NCI-H2227 treated with DMSO at 0.1 percent for 48 hours (cell line): ENCODE results near the gene NANOG.
"Not testable (repeated sequence)": the region's sequence is repeated elsewhere in the genome, so short reads cannot be mapped to it uniquely, and the experiment has no call there.

Source experiments
- DNase-seq: peaks from one replicate; lab custom pipeline; 2025; lab: John Stamatoyannopoulos, UW

Gene NANOG

DNA sequence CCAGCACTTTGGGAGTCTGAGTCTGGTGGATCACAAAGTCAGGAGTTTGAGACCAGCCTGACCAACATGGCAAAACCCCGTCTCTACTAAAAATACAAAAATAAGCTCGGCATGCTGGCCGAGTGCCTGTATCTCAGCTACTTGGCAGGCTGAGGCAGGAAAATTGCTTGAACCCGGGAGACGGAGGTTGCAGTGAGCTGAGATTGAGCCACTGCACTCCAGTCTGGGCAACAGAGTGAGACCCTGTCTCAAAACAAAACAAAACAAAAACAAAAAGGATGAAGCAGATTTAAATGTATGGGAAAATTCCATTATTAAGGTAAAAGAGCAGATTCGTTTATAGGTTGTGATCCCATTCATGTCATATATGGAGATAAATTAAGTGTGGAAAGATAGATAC lies 17.1 kb downstream of the NANOG start:
- not testable (repeated sequence) for DNase-seq

DNA sequence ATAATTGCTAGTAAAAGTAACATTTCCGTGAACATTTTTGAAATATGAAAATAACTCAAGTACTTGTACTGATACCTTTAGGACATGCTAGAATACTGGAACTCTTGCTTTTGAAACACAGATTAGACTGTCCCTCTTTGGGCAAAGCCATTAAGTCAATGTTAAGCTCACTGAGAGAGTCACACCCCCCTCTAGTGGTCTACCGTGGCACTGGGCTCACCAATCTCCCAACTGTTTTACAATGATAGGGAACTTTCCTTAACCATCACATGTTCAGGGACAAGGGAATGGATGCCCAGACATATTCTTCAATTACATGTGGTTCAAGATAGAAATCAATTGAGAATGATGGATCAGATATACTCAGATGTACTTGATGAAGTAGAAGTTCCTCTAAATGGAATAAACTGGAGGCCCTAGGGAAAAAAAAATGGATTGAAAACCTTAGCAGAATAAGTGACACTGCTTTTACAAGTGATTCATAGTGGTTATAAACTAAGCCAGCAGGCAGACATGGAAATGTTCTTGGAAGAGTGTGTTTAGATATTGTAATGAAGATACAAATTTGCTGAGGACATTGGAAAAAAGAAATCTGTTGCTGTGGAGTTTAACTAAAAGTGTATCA lies 17.8 kb downstream of the NANOG start:
- peak; percentile 40 for DNase-seq

DNA sequence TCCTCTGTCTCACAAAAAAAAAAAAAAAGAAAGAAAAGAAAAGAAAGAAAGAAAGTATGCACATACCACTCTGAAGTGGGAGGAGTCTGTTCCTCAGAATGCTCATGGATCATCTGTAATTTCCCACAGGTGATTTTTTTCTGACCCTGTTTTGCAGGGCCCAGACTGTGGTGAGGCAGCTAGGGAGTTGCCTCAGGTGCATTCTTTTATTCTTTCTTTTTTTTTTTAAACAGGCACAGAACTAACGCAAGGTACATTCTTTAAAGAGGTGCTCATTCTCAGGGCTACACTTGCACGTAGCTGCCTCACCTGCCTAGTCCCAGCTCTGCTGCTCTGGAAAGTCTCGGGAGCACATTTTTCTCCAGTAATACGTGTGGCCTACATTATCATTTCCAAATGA lies 36.6 kb downstream of the NANOG start:
- not testable (repeated sequence) for DNase-seq

DNA sequence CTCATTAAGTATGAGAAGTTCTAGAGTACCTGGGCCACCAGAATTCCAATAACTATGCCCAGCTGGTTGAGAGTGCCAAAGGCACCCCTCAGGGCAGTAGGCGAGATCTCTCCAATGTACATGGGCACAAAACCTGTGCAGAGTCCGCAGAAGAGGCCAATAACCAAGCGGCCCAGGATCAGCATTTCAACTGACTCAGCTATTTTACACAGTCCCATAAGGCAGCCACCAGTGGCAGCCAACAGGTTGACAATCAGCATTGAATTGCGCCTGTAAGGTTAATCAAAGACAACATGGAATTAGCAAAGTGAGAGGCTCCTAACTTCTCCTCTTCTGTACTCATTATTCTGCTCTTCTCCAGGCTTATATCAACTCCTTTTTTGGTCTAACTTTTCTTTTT lies 40.5 kb downstream of the NANOG start:
- not testable (repeated sequence) for DNase-seq

DNA sequence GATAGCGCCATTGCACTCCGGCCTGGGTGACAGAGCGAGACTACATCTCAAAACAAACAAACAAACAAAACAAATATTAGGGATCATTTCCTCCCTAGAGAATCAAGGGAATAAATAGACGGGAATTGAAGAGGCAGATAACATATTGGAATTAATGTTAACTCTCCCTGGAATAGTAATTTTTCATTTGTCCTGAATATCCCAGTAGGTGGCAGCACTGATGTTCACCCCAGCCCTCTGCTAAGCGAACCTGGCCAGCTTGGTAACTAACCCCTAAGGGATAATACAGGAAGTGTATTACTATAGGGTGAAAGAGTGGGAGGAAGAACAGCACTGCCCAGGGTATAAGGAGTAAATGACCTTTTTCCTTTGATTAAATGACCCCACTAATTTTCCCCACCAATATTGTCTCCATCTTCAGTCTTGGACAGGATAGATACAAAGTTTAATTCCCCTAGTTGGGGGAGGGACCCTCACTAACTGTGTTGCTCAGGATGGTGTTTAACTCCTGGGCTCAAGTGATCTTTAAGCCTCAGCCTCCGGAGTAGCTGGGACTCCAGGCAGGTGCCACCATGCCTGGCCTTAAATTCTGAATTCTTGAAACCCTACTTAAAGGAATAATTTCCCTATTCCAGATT lies 43.0 kb downstream of the NANOG start:
- no peak for DNase-seq

DNA sequence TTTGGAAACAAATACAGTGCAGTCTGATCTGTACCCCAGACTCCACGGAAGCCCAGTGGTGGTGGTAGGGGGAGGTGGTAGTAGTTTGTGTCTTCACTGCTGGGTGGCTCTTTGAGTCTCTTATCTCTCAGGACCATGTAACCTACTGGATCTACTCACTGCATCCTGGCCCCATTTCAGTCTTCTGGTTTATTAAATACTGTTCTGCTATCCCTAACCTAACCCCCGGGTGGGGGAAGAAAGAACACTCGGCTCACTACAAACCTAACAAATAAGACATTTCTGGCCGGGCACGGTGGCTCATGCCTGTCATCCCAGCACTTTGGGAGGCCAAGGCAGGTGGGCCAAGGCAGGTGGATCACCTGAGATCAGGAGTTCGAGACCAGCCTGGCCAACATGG lies 44.0 kb downstream of the NANOG start:
- DNase-seq: not testable (repeated sequence)

DNA sequence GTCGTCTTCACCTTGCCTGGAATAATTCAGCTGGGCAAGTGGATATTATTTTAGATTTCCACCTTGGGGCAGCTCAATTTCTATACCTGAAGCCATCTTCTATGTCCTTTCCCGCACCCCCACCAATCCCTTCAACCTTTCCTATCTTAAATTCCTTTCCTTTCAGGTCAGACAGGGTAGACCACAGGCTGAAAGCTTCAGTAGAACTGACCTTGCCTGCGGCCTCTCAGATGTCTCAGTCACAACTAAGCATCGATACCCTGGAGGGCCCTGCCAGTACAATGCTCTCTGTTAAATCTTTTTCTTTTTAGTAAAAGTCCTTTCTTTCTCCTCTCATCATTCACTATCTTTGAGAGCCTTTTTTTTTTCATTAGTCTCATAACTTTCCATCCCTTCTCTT lies 44.6 kb downstream of the NANOG start:
- no peak for DNase-seq

DNA sequence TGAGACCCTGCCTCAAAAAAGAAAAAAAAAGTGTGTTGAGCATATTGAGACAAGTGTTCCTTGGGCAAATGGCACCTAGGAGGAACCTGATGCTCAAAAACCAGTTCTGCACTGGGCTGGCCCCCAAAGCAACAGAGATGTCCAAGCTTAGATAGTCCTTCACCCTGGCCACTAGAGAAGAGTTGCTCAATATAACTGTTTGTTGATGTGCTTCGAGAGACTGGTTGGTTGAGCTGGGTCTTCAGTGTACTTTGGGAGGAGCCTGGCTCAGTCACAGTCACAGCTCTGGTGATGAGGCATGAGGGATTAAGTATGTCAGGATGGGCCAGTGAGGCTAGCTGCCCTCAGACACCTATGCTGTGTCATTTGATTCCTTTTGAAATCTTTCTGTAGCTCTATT lies 45.5 kb downstream of the NANOG start:
- DNase-seq: no peak

DNA sequence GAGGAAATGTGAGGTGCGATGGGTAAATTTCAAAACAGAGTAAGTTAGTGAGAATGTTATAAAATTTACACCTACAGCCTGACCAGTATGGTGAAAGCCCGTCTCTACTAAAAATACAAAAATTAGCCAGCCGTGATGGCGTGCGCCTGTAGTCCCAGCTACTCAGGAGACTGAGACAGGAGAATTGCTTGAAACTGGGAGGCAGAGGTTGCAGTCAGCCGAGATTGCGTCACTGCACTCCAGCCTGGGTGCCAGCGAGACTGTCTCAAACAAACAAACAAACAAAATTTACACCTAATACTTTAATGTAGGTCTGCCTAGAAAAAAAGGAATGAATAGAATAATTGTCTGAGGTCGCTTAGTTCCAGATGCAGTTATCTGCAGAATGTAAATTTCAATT lies 45.9 kb downstream of the NANOG start:
- DNase-seq: no peak

DNA sequence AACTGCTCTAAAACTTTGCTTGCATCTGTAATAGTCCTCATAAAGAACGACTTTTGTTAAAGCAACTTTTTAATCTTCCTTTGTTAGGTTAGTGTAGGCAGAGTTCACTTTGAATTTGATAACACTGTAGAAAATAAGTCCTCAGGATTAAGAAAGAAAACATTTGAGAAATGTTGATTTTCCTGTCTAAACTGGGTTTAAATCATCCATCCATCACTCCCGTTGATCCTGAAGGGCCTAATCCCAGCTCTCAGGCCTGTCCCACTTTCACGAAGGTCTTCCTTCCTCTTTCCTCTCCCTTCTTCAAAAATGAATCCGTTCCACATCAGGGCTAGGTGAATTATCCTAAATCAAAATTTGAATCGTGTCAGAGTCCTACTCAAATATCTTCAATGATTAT lies 46.6 kb downstream of the NANOG start:
- no peak for DNase-seq

DNA sequence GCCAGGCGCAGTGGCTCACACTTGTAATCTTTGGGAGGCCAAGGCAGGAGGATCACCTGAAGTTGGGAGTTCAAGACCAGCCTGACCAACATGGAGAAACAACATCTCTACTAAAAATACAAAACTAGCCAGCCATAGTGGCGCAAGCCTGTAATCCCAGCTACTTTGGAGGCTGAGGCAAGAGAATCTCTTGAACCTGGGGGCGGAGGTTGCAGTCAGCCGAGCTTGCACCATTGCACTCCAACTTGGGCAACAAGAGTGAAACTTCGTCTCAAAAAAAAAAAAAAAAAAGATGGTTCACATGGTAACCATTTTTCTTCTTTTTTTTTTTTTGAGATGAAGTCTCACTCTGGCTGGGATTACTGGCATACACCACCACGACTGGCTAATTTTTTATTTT lies 48.2 kb downstream of the NANOG start:
- no peak for DNase-seq

DNA sequence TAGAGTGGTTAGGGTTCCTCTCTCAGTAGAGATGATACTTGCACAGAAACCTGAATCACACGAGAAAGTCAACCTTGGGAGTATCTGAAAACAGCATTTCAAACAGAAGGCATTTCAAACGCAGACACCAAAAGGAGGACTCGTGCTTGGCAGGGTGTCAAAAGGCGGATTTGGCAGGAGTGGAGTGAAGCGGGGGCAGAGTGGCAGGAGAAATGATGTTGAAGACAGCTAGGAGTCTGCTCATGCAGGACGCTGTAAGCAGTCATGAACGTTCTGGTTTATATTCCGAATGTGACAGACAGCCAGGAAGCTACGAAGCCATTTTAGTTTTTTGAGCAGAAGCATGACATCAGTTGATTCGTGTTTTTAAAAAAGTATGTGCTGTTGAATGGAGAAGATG lies 50.0 kb downstream of the NANOG start:
- not testable (repeated sequence) for DNase-seq

DNA sequence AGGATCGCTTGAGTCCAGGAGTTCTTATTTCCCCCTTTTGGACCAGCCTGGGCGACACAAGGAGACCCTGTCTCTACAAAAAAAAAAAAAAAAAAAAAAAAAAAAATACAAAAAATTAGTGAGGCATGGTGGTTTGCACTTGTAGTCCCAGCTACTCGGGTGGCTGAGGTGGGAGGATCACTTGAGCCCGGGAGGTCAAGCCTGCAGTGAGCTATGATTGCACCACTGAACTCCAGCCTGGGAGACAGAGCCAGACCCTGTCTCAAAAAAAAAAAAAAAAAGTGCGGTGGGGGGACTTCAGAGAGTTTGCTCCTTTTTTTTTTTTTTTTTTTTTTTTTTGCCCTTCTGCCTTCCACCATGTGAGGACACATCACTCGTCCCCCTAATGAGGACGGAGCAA lies 50.6 kb downstream of the NANOG start:
- DNase-seq: not testable (repeated sequence)

DNA sequence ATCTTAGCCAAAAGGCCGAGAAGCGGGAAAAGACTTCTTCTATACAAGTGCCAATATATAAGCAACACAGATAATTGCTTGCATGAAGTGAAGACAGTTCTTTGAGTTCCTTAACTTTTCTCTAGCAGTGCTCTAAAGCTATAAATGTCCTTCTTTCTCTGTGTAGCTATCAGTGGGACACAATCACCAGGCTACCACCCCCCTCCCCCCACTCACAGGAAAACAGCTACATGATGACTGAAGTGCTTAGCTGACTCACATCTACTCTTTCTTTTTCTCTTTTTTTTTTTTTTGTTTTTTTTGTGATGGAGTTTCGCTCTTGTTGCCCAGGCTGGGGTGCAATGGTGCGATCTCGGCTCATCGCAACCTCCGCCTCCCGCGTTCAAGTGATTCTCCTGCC lies 53.2 kb downstream of the NANOG start:
- not testable (repeated sequence) for DNase-seq

DNA sequence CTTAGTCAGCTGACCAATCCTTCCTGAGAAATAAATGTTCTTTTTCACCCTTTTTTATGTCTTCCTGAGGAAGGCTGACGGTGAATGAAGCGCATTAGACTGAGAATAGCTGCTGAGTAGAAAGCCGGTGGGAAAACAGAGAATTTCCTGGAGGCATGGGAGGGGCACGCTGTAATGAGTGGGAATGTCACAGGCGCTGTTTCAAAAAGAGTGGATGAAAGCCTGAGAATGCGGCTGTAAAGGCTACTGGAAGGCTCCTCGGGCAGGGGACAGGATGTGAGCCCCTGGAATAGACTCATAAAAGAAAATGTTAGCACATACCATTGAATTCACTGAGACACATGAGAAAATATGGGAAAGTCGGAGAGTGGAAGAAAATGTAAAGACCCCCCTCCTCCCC lies 53.9 kb downstream of the NANOG start:
- not testable (repeated sequence) for DNase-seq

DNA sequence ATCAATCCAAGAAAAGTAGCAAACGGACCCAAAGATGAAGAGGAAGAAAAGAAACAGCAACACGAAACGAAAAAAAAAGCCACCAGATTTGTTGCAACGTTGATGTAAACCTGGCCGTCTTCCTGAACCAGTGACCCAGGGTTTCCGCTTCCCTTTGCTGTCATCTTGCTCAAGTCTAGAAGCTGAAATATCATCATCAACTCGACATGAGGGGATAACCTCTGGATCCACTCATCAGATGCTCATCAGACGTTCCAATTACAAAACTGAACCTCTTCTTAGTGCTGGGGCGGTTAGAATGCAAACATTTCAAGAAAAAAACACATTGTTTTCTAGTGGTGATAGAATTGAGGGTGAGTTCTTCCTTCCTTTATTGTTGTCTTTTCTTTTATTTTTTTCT lies 54.4 kb downstream of the NANOG start:
- DNase-seq: not testable (repeated sequence)

DNA sequence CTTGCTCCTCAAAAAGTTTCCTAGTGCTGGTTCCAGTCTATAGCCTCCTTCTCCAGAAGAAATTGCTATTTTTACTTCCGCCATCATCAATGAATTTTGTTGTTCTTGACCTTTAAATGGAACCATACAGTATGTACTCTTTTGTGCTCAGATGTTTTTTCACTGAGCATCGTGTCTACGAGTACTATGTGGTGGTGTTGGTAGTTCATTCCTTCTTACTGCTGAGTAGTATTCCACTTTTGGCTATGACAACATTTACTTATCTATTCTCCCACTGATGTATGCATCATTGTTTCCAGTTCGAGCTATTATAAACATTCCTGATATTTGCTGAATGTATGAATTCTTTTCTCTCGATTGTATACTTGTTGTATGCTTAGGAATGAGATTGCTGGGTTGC lies 54.9 kb downstream of the NANOG start:
- no peak for DNase-seq

DNA sequence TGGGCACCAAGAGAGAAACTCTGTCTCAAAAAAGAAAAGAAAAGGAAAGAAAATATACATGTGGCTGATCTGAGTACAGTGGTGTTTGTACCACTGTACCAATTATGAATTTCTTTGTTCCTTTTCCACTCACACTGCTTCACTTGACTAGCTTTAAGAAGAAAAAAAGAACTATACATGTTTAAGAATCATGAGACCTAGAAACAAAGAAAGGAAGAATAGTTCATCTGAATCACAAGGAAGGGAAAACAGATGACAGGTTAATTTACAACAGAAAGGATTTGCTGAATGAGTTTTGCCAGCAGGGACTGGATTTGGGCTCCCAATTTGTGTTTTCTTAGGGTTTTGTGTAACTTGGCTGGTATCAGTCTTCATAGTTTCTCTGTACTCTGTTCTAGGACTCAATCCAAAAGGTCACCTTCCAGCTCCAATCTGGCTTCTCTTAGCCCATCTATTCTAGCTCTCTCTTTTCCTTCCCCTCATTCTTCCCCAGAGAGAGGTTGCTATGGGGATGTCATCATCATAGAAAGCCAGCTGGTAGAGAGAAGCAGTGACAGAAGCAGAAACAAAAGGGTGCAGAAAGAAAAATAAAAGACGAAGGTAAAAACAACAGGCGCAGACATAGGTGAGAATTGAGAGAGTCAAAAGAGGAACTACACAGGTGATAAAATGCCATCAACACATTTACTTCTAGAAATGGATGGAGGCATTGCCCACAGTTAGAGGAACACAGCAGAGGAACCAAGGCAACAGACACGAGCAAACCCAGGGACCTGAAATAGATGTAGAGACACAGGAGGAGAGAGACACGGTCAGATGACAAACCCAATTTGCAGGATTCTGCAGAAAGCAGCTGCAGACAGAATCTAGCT lies 58.3 kb downstream of the NANOG start:
- DNase-seq: not testable (repeated sequence)

DNA sequence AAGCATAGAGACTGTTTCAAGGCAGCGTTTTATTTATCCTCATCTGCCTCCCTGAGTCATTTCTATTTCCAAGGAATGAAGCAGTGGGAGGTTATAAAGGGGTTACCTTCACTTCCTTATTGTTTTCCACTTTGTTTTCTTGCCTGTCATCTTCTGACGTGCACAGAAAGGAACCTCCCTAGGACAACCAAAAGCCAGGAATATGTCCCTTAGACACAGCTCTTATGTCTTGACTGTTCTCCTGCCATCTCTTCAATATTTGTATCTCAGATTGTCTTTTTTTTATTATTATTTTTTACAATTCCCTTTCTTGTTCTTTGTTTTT lies 58.9 kb downstream of the NANOG start:
- not testable (repeated sequence) for DNase-seq
